H1 (cell line): ENCODE measurements around the gene PAFAH1B1. TPM values are rescaled to one million over a fixed set of nuclear protein-coding genes. Genes with fewer than 3 reads are reported as not detected.

Experiments used
- BRCA1 ChIP-seq: IDR thresholded peaks from 2 replicates; pipeline ENCODE4 v1.6.1; 2012; ENCODE audit warnings: low read depth, low read length, improper control_type of control experiment
- CHD1 ChIP-seq: IDR thresholded peaks from 2 replicates; pipeline ENCODE4 v1.6.1; 2012; ENCODE audit warnings: low read depth, low read length, improper control_type of control experiment
- E2F6 ChIP-seq: IDR thresholded peaks from 2 replicates; pipeline ENCODE4 v1.6.1; 2012; ENCODE audit warnings: inconsistent platforms
- FOSL1 ChIP-seq: IDR thresholded peaks from 2 replicates; pipeline ENCODE4 v1.6.1; 2011; ENCODE audit warnings: mild to moderate bottlenecking, low read depth, low read length, moderate library complexity; ENCODE audit not compliant: insufficient read depth
- GABPA ChIP-seq: IDR thresholded peaks from 2 replicates; pipeline ENCODE4 v1.6.1; 2011; ENCODE audit warnings: mild to moderate bottlenecking, low read length, moderate library complexity, borderline replicate concordance; ENCODE audit not compliant: insufficient read depth
- KDM4A ChIP-seq: IDR thresholded peaks from one replicate; pipeline ENCODE4 v1.7.1; 2012; ENCODE audit warnings: low read depth, mild to moderate bottlenecking, moderate library complexity, low read length, inconsistent platforms; ENCODE audit not compliant: severe bottlenecking
- PHF8 ChIP-seq: fragments of 200-600 bp; sonication (generic); conservative IDR thresholded peaks from 2 replicates; pipeline ENCODE4 v1.7.1; 2012; ENCODE audit warnings: low read depth, mild to moderate bottlenecking, inconsistent platforms, low read length, moderate library complexity
- POLR2AphosphoS5 ChIP-seq: IDR thresholded peaks from 2 replicates; pipeline ENCODE4 v1.6.1; 2011; ENCODE audit warnings: low read depth, low read length
- RBBP5 ChIP-seq: IDR thresholded peaks from 2 replicates; pipeline ENCODE4 v1.7.1; 2012; ENCODE audit warnings: low read depth, mild to moderate bottlenecking, inconsistent platforms, low read length, moderate library complexity, borderline replicate concordance
- ZNF274 ChIP-seq: IDR thresholded peaks from 2 replicates; pipeline ENCODE4 v1.7.0; 2012; ENCODE audit warnings: low read length, borderline replicate concordance; ENCODE audit errors: extremely low read depth
- polyA plus RNA-seq, 7 experiments: library from polyadenylated mRNA; depleted of rRNA in 3 of 7; stranded (reverse) in 5 of 7; unstranded in 2 of 7; fragments of >200 nt in 5 of 7; fragments of 200-250 nt in 2 of 7; gene quantifications; 1 replicate in 5 of 7; 2 replicates in 1 of 7; 4 replicates in 1 of 7; pipeline versions ENCODE4 v1.2.1 to v1.2.3, GENCODE V29; 2011 to 2013; ENCODE audit warnings: missing spikeins in 2 of 7, mixed read lengths in 2 of 7
- total RNA-seq: library from RNA; stranded (reverse); fragmentation: NEBNext Ultra II Directional; extraction: Animal tissue kit (Norgen Biotek cat#: 25700); gene quantifications from 2 replicates; pipeline ENCODE4 v1.2.1, GENCODE V29; 2021

Gene PAFAH1B1
- total and polyA plus RNA-seq, 2 of the 8 experiments (the other 6 are each of a cell fraction or from before 2014, with no cell fraction given) = 42.0 to 152 TPM

- TF ChIP-seq CHD1 = no peak
- no peak for TF ChIP-seq RBBP5
- TF ChIP-seq GABPA = no peak
- TF ChIP-seq E2F6 = no peak
- no peak for TF ChIP-seq KDM4A
- TF ChIP-seq FOSL1 = no peak
- TF ChIP-seq PHF8 = no peak
- no peak for TF ChIP-seq BRCA1
- TF ChIP-seq POLR2AphosphoS5 = no peak
- TF ChIP-seq ZNF274 = no peak
Measured at GRCh38 chr17:2610195-2611175, 17.0 kb downstream of the PAFAH1B1 start (continued).
